GM23338 (cell line): ENCODE results near the gene GTF3C1. TPM values are rescaled to one million over a fixed set of nuclear protein-coding genes. Genes with fewer than 3 reads are reported as not detected.

Source experiments
- ATAC-seq: fragments of 200-7000 bp; cut with Tn5 transposase; 3 replicates; pipeline ENCODE4 v1.9.1; 2020
- DNase-seq: peaks from one replicate; pipeline ENCODE4 v3.0.0-alpha.2; 2015; ENCODE audit warnings: low spot score
- H2AFZ ChIP-seq: fragments of 200-600 bp; sonication (generic); 2 replicates; pipeline ENCODE4 v1.8.0; 2016; ENCODE audit warnings: antibody characterized with exemption, mild to moderate bottlenecking, moderate library complexity
- H3F3A ChIP-seq: fragments of 200-600 bp; sonication (generic); replicated peaks from 2 replicates; pipeline ENCODE4 v1.8.0; 2017; ENCODE audit warnings: antibody characterized with exemption, mixed run types, low read depth
- H3K27ac ChIP-seq: fragments of 200-600 bp; sonication (generic); 2 replicates; pipeline ENCODE4 v1.6.1; 2016; ENCODE audit warnings: low read depth
- H3K27me3 ChIP-seq: fragments of 200-600 bp; sonication (generic); 2 replicates; pipeline ENCODE4 v1.8.0; 2016; ENCODE audit warnings: mild to moderate bottlenecking, mixed run types, moderate library complexity; ENCODE audit not compliant: insufficient read depth
- H3K36me3 ChIP-seq: fragments of 200-600 bp; sonication (generic); 2 replicates; pipeline ENCODE4 v1.8.0; 2016; ENCODE audit warnings: mild to moderate bottlenecking; ENCODE audit not compliant: insufficient read depth
- H3K4me1 ChIP-seq: fragments of 200-600 bp; sonication (generic); 2 replicates; pipeline ENCODE4 v1.8.0; 2016; ENCODE audit warnings: mild to moderate bottlenecking, moderate library complexity; ENCODE audit not compliant: insufficient read depth
- H3K4me2 ChIP-seq: fragments of 200-600 bp; sonication (generic); 2 replicates; pipeline ENCODE4 v1.7.1; 2017; ENCODE audit warnings: mixed run types
- H3K4me3 ChIP-seq: fragments of 200-600 bp; sonication (generic); 2 replicates; pipeline ENCODE4 v1.6.1; 2016; ENCODE audit warnings: mixed run types
- H3K79me2 ChIP-seq: fragments of 200-600 bp; sonication (generic); replicated peaks from 2 replicates; pipeline ENCODE4 v1.8.0; 2017; ENCODE audit warnings: mild to moderate bottlenecking; ENCODE audit not compliant: insufficient read depth
- H3K9me2 ChIP-seq: fragments of 200-600 bp; sonication (generic); 2 replicates; pipeline ENCODE4 v1.8.0; 2017; ENCODE audit not compliant: insufficient read depth
- H4K20me1 ChIP-seq: fragments of 200-600 bp; sonication (generic); replicated peaks from 2 replicates; pipeline ENCODE4 v1.8.0; 2017; ENCODE audit warnings: mild to moderate bottlenecking; ENCODE audit not compliant: insufficient read depth
- H3K27ac Mint-ChIP-seq: 2 replicates; pipeline ENCODE4 v1.8.0; 2020; ENCODE audit warnings: inconsistent platforms, mild to moderate bottlenecking, moderate library complexity, mixed read lengths
- H3K27me3 Mint-ChIP-seq: 3 replicates; pipeline ENCODE4 v1.8.0; 2022; ENCODE audit warnings: low read depth, mild to moderate bottlenecking, moderate library complexity, mixed read lengths, inconsistent platforms; ENCODE audit not compliant: insufficient read depth, poor library complexity
- H3K36me3 Mint-ChIP-seq: 3 replicates; pipeline ENCODE4 v1.8.0; 2021; ENCODE audit warnings: low read depth, mild to moderate bottlenecking, inconsistent platforms, moderate library complexity, mixed read lengths
- H3K4me1 Mint-ChIP-seq: 3 replicates; pipeline ENCODE4 v1.8.0; 2020; ENCODE audit warnings: mild to moderate bottlenecking, inconsistent platforms, mixed read lengths
- H3K4me3 Mint-ChIP-seq: 3 replicates; pipeline ENCODE4 v1.8.0; 2021; ENCODE audit warnings: moderate library complexity, mild to moderate bottlenecking, inconsistent platforms, mixed read lengths
- H3K9me3 Mint-ChIP-seq: 3 replicates; pipeline ENCODE4 v1.8.0; 2020; ENCODE audit warnings: moderate library complexity, mild to moderate bottlenecking, inconsistent platforms, mixed read lengths
- CREB1 ChIP-seq: fragments of 250-450 bp; sonication (Bioruptor Pico); IDR thresholded peaks from 2 replicates; pipeline ENCODE4 v1.5.0; 2020; ENCODE audit warnings: low read depth, mild to moderate bottlenecking, moderate library complexity
- CTCF ChIP-seq, 2 experiments: fragments of 200-600 bp in 1 of 2; sonication (generic) in 1 of 2; conservative IDR thresholded peaks; 2 replicates each; pipeline versions ENCODE4 v1.5.1 to v1.6.1; 2016 to 2017; ENCODE audit warnings: antibody characterized with exemption in 2 of 2, low read depth in 2 of 2, mild to moderate bottlenecking in 2 of 2, moderate library complexity in 1 of 2
- ETS1 ChIP-seq: IDR thresholded peaks from 2 replicates; pipeline ENCODE4 v1.6.1; 2016; ENCODE audit warnings: antibody characterized with exemption
- EZH2 ChIP-seq: fragments of 200-600 bp; sonication (generic); IDR thresholded peaks from one replicate; pipeline ENCODE4 v1.8.0; 2017; ENCODE audit warnings: antibody characterized with exemption, mild to moderate bottlenecking, low read depth; ENCODE audit not compliant: unreplicated experiment
- EZH2phosphoT487 ChIP-seq: fragments of 200-600 bp; sonication (generic); IDR thresholded peaks from one replicate; pipeline ENCODE4 v1.8.1; 2018; ENCODE audit warnings: antibody characterized with exemption; ENCODE audit not compliant: unreplicated experiment
- JUNB ChIP-seq: IDR thresholded peaks from one replicate; pipeline ENCODE4 v1.6.1; 2016; ENCODE audit warnings: antibody characterized with exemption; ENCODE audit not compliant: unreplicated experiment
- NANOG ChIP-seq: IDR thresholded peaks from 2 replicates; pipeline ENCODE4 v1.6.1; 2016; ENCODE audit warnings: antibody characterized with exemption, borderline replicate concordance
- POLR2AphosphoS5 ChIP-seq: IDR thresholded peaks from 2 replicates; pipeline ENCODE4 v1.6.1; 2016; ENCODE audit warnings: antibody characterized with exemption, low read depth
- REST ChIP-seq: IDR thresholded peaks from one replicate; pipeline ENCODE4 v1.6.1; 2018; ENCODE audit warnings: antibody characterized with exemption; ENCODE audit not compliant: unreplicated experiment
- STAT1 ChIP-seq: IDR thresholded peaks from one replicate; pipeline ENCODE4 v1.6.1; 2016; ENCODE audit warnings: antibody characterized with exemption; ENCODE audit not compliant: unreplicated experiment
- ZNF114 ChIP-seq: fragments of 250-450 bp; sonication (Bioruptor Pico); IDR thresholded peaks from 2 replicates; pipeline ENCODE4 v1.5.0; 2020; ENCODE audit warnings: mild to moderate bottlenecking, moderate library complexity
- ZNF331 ChIP-seq: fragments of 250-450 bp; sonication (Bioruptor Pico); IDR thresholded peaks from 2 replicates; pipeline ENCODE4 v1.5.0; 2020; ENCODE audit warnings: low read depth, mild to moderate bottlenecking, moderate library complexity
- ZNF462 ChIP-seq: fragments of 250-450 bp; sonication (Bioruptor Pico); IDR thresholded peaks from 2 replicates; pipeline ENCODE4 v1.5.0; 2020; ENCODE audit warnings: mild to moderate bottlenecking, moderate library complexity
- polyA plus RNA-seq: library from polyadenylated mRNA; unstranded; fragments of >200 nt; fragmentation: Nextera tagmentation; extraction: Ambion mirVana; gene quantifications from 2 replicates; pipeline ENCODE4 v1.2.1, GENCODE V29; 2016
- total RNA-seq: library from RNA; depleted of rRNA; stranded (reverse); fragments of >200 nt; shearing (Covaris generic); gene quantifications from 2 replicates; pipeline ENCODE4 v1.2.3, GENCODE V29; 2014

The GTF3C1 gene
- total and polyA plus RNA-seq, 2 experiments from 2014 or later = 78.5 to 138 TPM

- TF ChIP-seq ZNF462 (CRISPR knock-in tag) (no peak), JUNB (no peak), ZNF114 (no peak), STAT1 (no peak)
Measured at GRCh38 chr16:27597361-27597760, 47.6 kb upstream of the GTF3C1 start (continued).

GRCh38 chr16:27596411-27596810 is 46.7 kb upstream of the GTF3C1 start:
- no peaks in the 10 kb centered on the region for H3F3A ChIP-seq
- H3K27me3 Mint-ChIP-seq = peaks cover 11% of the 10 kb centered on the region
- H3K4me1 Mint-ChIP-seq = peaks cover 26% of the 10 kb centered on the region
- H3K27ac ChIP-seq = no peak overlapping the region
- DNase-seq (no peak), ATAC-seq (no peak)
- H4K20me1 ChIP-seq = 0 out of 2 replicates have a peak, but pooled peaks cover 4% of the 10 kb centered on the region
- H3K4me3 ChIP-seq = no peak overlapping the region
- no peaks in the 10 kb centered on the region for H3K9me3 Mint-ChIP-seq
- H3K36me3 ChIP-seq = no peaks in the 10 kb centered on the region
- peaks cover 16% of the 10 kb centered on the region for H3K4me1 ChIP-seq
- H3K27ac Mint-ChIP-seq = no peak overlapping the region
- H3K4me2 ChIP-seq = no peak overlapping the region
- no peaks in the 10 kb centered on the region for H3K79me2 ChIP-seq
- no peaks in the 10 kb centered on the region for H3K27me3 ChIP-seq
- no peak overlapping the region for H2AFZ ChIP-seq
- H3K9me2 ChIP-seq = no peaks in the 10 kb centered on the region
- H3K36me3 Mint-ChIP-seq = no peaks in the 10 kb centered on the region; the same call in 2 of the 3 replicates
- no peak overlapping the region for H3K4me3 Mint-ChIP-seq
- TF ChIP-seq STAT1 (no peak), ZNF331 (no peak), POLR2AphosphoS5 (no peak), CREB1 (CRISPR knock-in tag) (no peak), ZNF114 (no peak), NANOG (no peak), EZH2 (no peak), EZH2phosphoT487 (no peak), ETS1 (no peak), REST (no peak), JUNB (no peak), CTCF (conservative IDR thresholded peaks at IDR 0.05; ENCODE audit: low read depth in 2 of 2) (no peak)
